Mucosa of rectum (tissue), 2 donors: Measurements from ENCODE around the gene HIGD2A.

Experiments
- H3K27ac ChIP-seq, 2 donors: one replicate each; pipeline ENCODE4 v1.7.0; 2013; ENCODE audit warnings: inconsistent platforms in 2 of 2, low read depth in 2 of 2, low read length in 2 of 2
- H3K27me3 ChIP-seq, 2 donors: one replicate each; pipeline ENCODE4 v1.7.0; 2013; ENCODE audit warnings: low read length in 2 of 2; ENCODE audit not compliant: control insufficient read depth in 2 of 2, insufficient read depth in 2 of 2
- H3K36me3 ChIP-seq, 2 donors: one replicate each; pipeline ENCODE4 v1.7.0; 2013; ENCODE audit warnings: low read length in 2 of 2; ENCODE audit not compliant: control insufficient read depth in 2 of 2, insufficient read depth in 2 of 2
- H3K4me1 ChIP-seq, 2 donors: one replicate each; pipeline ENCODE4 v1.7.0; 2013; ENCODE audit warnings: low read length in 2 of 2, mild to moderate bottlenecking in 1 of 2; ENCODE audit not compliant: control insufficient read depth in 2 of 2, insufficient read depth in 2 of 2
- H3K4me3 ChIP-seq, 2 donors: one replicate each; pipeline ENCODE4 v1.7.0; 2013; ENCODE audit warnings: low read length in 2 of 2
- H3K9ac ChIP-seq, 2 donors: one replicate each; pipeline ENCODE4 v1.7.0; 2013; ENCODE audit warnings: low read length in 2 of 2, low read depth in 1 of 2, mild to moderate bottlenecking in 1 of 2
- H3K9me3 ChIP-seq, 2 donors: one replicate each; pipeline ENCODE4 v1.7.0; 2013; ENCODE audit warnings: low read length in 2 of 2; ENCODE audit not compliant: control insufficient read depth in 2 of 2
- donor health status: healthy.
- donor health status: Normal muscosa, but diverticular disease.

The HIGD2A gene, protein sequence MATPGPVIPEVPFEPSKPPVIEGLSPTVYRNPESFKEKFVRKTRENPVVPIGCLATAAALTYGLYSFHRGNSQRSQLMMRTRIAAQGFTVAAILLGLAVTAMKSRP

DNA sequence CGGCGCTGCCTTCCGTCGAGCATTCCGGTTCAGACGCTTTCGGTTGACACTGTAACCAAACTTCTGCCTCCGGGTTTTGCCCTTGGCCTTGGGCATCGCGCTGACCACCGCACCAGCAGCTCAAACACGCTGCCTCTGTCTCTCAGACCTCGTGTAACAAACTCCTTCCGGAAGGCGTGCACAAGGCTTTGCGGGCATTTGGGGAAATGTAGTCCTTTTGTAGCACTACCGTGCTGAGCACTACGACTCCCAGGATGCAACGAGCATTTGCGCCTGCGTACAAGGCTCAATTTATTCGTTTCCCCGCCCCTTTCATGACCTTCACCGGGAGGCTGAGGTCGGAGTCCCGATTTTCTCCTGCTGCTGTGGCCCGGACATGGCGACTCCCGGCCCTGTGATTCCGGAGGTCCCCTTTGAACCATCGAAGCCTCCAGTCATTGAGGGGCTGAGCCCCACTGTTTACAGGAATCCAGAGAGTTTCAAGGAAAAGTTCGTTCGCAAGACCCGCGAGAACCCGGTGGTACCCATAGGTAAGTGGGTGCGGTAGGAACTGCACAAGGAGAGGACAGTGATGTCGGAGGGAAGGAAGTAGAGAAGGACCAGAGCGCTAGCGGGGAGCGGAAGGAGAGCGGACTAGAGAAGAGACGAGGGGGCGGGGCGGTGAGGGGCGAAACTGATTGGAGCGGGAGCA lies at the start of gene HIGD2A, which contains the start of gene NOP16:
TSS of gene HIGD2A (plus strand) at position 308 of the 691 bp plus-strand sequence. CDS start at position 377, 69 bp downstream.
TSS of gene NOP16 (minus strand) at position 155 of the 691 bp plus-strand sequence. CDS start at position 96, 59 bp downstream.
- peak within 1 kb of the TSS; percentile 85 to 99 for H3K4me3 ChIP-seq
- H3K4me1 ChIP-seq = peaks cover 14 to 22% of the 10 kb centered on the region in 2 donors
- H3K27me3 ChIP-seq = no peaks in the 10 kb centered on the region
- peak within 1 kb of the TSS; percentile 97 to 99 for H3K27ac ChIP-seq
- no peaks in the 10 kb centered on the region for H3K9me3 ChIP-seq
- H3K36me3 ChIP-seq = peaks cover 37 to 41% of the 10 kb centered on the region in 2 donors
- peak within 1 kb of the TSS; percentile 95 for H3K9ac ChIP-seq

DNA sequence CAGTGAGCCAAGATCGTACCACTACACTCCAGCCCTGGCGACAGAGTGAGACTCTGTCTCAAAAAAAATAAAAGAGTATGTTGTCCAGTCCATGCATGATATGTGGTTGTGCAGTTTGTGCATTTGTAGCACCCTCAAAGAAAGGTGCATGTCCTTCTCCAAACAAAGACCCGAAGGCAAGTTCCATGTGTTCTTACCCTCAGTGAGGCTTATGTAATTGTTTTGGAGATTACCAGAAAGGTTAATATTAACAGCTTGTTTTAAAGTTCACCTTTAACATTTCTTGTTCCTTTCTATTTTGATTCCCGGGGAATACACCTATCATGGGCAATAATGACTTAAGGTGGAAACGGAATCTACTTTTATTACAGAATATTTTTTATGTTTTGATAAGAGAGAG lies 49.2 kb upstream of the HIGD2A start:
- no peak overlapping the region for H3K27ac ChIP-seq
- peaks cover 17 to 20% of the 10 kb centered on the region in 2 donors for H3K36me3 ChIP-seq
- H3K4me1 ChIP-seq = peaks cover 3 to 4% of the 10 kb centered on the region in 2 donors
- H3K4me3 ChIP-seq = no peak overlapping the region
- no peaks in the 10 kb centered on the region for H3K9me3 ChIP-seq
- H3K27me3 ChIP-seq = no peaks in the 10 kb centered on the region
- no peak overlapping the region for H3K9ac ChIP-seq

DNA sequence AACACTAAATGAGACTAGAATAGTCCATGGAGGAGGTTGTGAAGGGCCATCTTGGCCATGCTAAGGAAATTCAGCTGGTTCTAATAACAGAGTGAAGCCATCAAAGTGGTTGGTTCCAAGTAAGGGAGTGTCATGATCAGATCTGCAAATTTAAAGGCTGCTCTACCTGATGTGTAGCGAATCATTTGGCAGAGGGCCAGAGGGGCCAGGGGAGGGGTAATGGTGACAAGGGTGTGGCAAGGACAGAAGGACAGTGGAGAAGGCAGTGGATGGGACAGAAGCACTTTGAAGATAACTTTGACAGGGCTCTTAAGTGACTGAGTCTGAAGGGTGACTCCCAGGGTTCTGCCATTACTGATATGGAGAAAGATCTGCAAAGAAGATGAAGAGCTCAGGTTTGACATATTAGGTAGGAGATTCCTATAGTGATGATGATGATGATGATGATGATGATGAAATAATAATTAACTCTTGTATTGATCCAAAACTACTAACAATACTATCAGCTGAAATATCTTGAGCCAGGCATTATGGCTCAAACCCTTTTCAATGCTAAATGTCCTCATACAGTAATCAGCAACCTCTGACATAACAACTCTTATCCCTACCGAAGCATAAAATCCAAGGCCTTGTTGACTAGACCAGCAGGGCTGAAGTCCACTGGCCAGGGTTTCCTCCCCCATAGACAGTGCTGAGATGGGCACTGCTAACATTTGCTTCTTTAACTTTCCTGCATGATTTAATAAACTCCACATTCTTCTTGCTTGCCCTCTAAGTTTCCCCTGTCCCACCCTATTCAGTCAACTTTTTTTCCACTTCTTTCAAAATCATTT lies 47.0 kb upstream of the HIGD2A start:
- no peaks in the 10 kb centered on the region for H3K9me3 ChIP-seq
- peaks cover 33 to 35% of the 10 kb centered on the region in 2 donors for H3K36me3 ChIP-seq
- H3K9ac ChIP-seq = no peak overlapping the region

DNA sequence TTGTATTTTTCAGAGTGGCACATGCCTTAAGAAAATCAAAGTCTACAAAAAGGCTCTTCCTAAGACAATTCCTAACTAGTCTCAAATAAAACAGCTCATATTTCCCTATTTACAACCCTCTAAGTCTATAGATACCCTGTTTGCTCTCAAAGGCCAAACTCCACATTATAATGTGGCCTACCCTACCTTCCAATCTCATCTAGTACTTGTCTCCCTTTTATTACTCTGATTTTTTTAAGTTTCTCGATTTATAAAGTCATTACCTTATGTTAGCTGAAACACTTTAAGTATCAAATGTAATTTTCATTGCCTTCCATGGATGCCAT lies 46.4 kb upstream of the HIGD2A start:
- peaks cover 32 to 33% of the 10 kb centered on the region in 2 donors for H3K36me3 ChIP-seq
- no peaks in the 10 kb centered on the region for H3K9me3 ChIP-seq
- H3K4me1 ChIP-seq = peaks cover 3 to 4% of the 10 kb centered on the region in 2 donors
- H3K27me3 ChIP-seq = no peaks in the 10 kb centered on the region
- no peak overlapping the region for H3K4me3 ChIP-seq
- no peak overlapping the region for H3K9ac ChIP-seq
- no peak overlapping the region for H3K27ac ChIP-seq

More for the DNA sequence above, 47.0 kb upstream of the HIGD2A start:
- Histone ChIP-seq H3K4me3 (no peak overlapping the region), H3K4me1 (peaks cover 3 to 4% of the 10 kb centered on the region in 2 donors), H3K27me3 (no peaks in the 10 kb centered on the region), H3K27ac (no peak overlapping the region)

DNA sequence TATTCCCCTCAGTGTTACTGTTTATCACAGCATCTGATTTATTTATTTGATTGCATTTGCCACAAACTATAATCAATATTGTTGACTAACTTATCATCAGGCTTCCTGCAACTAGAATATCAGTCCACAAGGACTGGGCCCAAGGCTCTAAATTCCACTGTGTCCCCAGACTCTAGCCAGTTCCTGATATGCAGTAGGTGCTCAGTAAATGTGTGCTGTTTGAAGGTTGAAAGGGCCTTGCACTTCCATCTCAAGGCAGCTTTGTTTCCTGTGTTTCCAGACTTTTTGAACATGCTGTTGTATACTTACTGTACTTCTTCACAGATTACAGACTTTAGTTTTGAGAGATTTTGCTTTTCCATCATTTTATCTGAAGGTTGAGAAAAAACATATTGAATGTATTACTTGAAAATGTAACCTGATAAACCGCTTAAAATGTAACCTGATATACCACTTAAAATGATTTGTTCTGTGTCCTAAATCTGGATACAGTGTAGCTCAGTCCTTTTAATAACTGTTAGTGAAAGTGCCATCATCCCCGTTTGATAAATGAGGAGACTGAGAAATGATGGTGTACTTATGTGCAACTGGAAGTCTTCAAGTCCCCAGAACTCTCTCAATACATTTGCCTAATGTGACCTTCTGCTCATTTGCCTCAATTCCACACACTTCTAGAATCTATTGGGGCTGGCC lies 45.6 kb upstream of the HIGD2A start:
- Histone ChIP-seq H3K36me3 (peaks cover 31 to 35% of the 10 kb centered on the region in 2 donors), H3K27ac (no peak overlapping the region), H3K4me3 (no peak overlapping the region), H3K4me1 (peaks cover 3 to 4% of the 10 kb centered on the region in 2 donors), H3K27me3 (no peaks in the 10 kb centered on the region), H3K9me3 (no peaks in the 10 kb centered on the region), H3K9ac (no peak overlapping the region)

DNA sequence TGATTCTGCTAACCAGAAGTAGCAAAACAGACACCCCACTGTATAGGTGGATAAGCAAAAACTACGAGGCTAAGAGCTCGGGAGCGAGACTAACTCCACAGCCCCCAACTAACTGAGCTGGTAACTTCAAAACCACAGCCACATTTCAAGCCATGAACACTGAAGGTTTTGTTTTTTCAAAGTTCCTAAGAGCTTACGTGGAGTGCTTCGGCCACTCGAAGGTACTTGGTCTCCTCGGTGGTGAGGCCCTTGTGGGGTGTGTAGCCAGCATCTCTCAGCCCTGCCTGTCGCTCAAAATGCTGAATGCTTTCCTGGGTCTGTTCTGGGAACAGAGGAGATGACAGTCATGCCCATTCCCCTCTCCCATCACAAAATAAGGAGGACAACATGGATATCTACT lies 38.1 kb upstream of the HIGD2A start:
- Histone ChIP-seq H3K27ac (no peak overlapping the region), H3K27me3 (no peaks in the 10 kb centered on the region), H3K9ac (no peak overlapping the region), H3K4me3 (no peak overlapping the region), H3K4me1 (no peaks in the 10 kb centered on the region), H3K36me3 (peaks cover 69 to 77% of the 10 kb centered on the region in 2 donors), H3K9me3 (no peaks in the 10 kb centered on the region)

DNA sequence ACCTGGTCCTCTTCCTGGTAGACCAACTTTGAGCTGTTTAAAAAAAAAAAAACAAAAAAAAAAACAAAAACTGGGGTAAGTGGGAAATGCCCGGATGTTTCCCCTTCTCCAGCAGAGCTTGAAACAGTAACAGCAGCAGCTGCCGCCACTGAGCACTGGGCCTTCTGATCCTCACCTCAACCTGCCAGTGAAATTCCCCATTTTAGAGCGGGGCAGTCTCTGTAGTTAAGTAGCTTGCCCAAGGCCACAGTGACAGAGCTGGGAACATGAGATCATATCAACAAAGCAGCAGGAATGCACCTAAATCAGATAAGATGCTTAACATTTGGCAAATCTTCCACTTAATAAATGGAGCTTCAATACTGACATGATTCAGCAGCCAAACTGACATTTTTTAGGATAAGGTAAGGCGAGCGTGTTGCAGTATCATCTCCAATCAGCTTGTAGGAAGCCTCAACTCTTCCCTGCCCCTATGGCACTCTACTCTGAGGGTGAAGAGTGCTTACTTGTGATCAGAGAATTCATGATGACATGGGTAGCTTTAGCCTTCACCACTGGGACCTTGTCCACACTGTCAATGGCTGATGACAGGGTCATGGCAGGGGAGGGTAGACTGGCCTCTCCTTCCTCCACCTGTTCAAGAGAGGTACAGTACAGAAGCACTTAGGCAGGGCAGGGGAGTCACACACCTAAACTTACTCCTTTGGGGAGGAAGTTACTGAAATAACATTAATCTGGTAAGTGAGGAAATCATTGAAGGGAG lies 36.3 kb upstream of the HIGD2A start:
- no peak overlapping the region for H3K9ac ChIP-seq
- no peak overlapping the region for H3K27ac ChIP-seq
- no peaks in the 10 kb centered on the region for H3K4me1 ChIP-seq
- no peak overlapping the region for H3K4me3 ChIP-seq
- peaks cover 64 to 72% of the 10 kb centered on the region in 2 donors for H3K36me3 ChIP-seq
- no peaks in the 10 kb centered on the region for H3K27me3 ChIP-seq
- no peaks in the 10 kb centered on the region for H3K9me3 ChIP-seq

DNA sequence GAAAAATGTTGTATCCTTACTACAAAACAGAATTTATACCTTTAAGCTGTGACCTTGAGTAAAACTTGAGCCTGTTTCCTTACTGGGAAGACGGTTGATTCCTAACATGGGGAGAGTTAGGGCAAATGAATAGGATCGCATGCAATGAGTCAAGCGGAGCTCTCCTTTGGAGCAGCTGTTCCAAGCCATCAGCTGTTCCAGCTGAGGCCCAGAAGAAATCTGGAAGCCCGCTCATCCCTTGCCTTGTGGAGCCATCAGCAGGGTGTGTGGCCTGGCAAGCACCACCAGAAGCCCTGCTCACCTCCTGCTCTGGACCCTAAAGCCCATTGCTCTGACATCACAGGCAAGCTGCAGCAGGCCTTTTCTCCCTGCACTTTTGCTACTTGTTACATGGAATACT lies 35.0 kb upstream of the HIGD2A start:
- H3K36me3 ChIP-seq = peaks cover 55 to 61% of the 10 kb centered on the region in 2 donors
- H3K27me3 ChIP-seq = no peaks in the 10 kb centered on the region
- H3K9me3 ChIP-seq = no peaks in the 10 kb centered on the region
- H3K4me1 ChIP-seq = no peaks in the 10 kb centered on the region
- no peak overlapping the region for H3K27ac ChIP-seq
- H3K4me3 ChIP-seq = no peak overlapping the region
- no peak overlapping the region for H3K9ac ChIP-seq

DNA sequence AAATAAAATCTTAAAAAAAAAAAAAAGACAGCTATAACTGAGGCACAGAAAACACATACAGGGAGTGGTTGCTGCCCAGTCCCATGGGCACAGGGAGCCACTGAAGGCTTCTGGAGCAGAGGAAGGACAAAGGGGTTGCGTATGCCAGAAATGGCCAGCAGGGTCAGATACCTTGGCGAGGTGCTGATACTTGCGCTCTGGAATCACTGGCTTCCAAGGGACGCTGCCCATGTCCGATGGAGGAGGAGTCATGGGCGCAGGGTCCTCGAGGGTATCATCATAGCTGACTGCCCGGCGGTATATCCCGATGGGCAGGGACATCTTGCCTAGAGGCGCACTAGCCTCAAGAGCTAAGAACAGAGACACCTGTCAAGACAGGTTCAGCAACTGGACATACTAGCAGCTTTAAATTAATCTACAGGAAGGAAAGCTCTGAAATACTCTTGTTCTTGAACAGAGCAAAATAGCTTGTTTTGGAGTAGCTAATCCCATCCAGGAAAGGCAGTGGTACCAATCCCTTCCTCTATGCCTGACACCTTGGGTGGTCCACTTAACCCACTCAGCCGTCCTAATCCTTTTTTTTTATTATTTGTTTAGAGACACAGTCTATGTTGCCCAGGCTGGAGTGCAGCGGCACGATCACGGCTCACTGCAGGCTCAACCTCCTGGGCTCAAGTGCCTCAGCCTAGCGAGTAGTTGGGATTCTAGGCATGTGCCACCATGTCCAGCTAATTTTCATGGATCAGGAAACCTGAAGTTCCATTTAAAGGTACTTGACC lies 33.0 kb upstream of the HIGD2A start:
- Histone ChIP-seq H3K4me3 (no peak overlapping the region), H3K4me1 (no peaks in the 10 kb centered on the region), H3K27ac (no peak overlapping the region), H3K9ac (no peak overlapping the region), H3K9me3 (no peaks in the 10 kb centered on the region), H3K36me3 (peaks cover 41 to 44% of the 10 kb centered on the region in 2 donors), H3K27me3 (no peaks in the 10 kb centered on the region)
